CD4-positive, CD25-positive, alpha-beta regulatory T cell (primary cell): ENCODE measurements around the gene SMARCC2. TPM values are rescaled to one million over a fixed set of nuclear protein-coding genes. Genes with fewer than 3 reads are reported as not detected.

Experiments used
- ATAC-seq, 2 donors: fragments of 150-1000 bp; cut with Tn5 transposase; one replicate each; pipeline ENCODE4 v1.10.0; 2021; ENCODE audit warnings: low read depth in 2 of 2, moderate number of reproducible peaks in 2 of 2, moderate library complexity in 1 of 2
- DNase-seq, 3 donors: peaks; one replicate each; pipeline versions ENCODE4 v3.0.0 to v3.0.0-alpha.2; 2012 to 2022; ENCODE audit warnings: mixed read lengths in 1 of 3
- H3K27ac ChIP-seq: one replicate; pipeline ENCODE4 v1.7.0; 2013; ENCODE audit warnings: mild to moderate bottlenecking, low read length; ENCODE audit not compliant: insufficient read depth, poor library complexity, severe bottlenecking
- H3K27me3 ChIP-seq: one replicate; pipeline ENCODE4 v1.7.0; 2013; ENCODE audit warnings: low read length; ENCODE audit not compliant: control insufficient read depth, insufficient read depth
- H3K36me3 ChIP-seq: one replicate; pipeline ENCODE4 v1.7.0; 2013; ENCODE audit warnings: mild to moderate bottlenecking, low read length, moderate library complexity; ENCODE audit not compliant: control insufficient read depth, insufficient read depth
- H3K4me1 ChIP-seq: 2 replicates; pipeline ENCODE4 v1.7.0; 2013; ENCODE audit warnings: mild to moderate bottlenecking, low read length; ENCODE audit not compliant: insufficient read depth, control insufficient read depth, poor library complexity, severe bottlenecking
- H3K4me3 ChIP-seq: one replicate; pipeline ENCODE4 v1.7.0; 2013; ENCODE audit warnings: low read depth, mild to moderate bottlenecking, low read length, moderate library complexity
- H3K9me3 ChIP-seq, 2 experiments: 1 replicate in 1 of 2; 2 replicates in 1 of 2; pipeline ENCODE4 v1.7.0; 2013; ENCODE audit warnings: low read length in 2 of 2, mild to moderate bottlenecking in 1 of 2, moderate library complexity in 1 of 2; ENCODE audit not compliant: control insufficient read depth in 2 of 2
- H3K27ac Mint-ChIP-seq, 3 donors: one replicate each; pipeline ENCODE4 v1.8.0; 2020 to 2022; ENCODE audit warnings: mild to moderate bottlenecking in 3 of 3, mixed read lengths in 3 of 3, moderate library complexity in 2 of 3
- H3K27me3 Mint-ChIP-seq: one replicate; pipeline ENCODE4 v1.8.0; 2022; ENCODE audit warnings: mild to moderate bottlenecking, mixed read lengths
- H3K36me3 Mint-ChIP-seq: one replicate; pipeline ENCODE4 v1.8.0; 2020; ENCODE audit warnings: mixed read lengths
- H3K4me1 Mint-ChIP-seq, 4 donors: one replicate each; pipeline ENCODE4 v1.8.0; 2020 to 2022; ENCODE audit warnings: mixed read lengths in 4 of 4, mild to moderate bottlenecking in 1 of 4
- H3K4me3 Mint-ChIP-seq, 4 donors: one replicate each; pipeline ENCODE4 v1.8.0; 2020 to 2022; ENCODE audit warnings: mild to moderate bottlenecking in 4 of 4, mixed read lengths in 4 of 4, moderate library complexity in 3 of 4
- H3K9me3 Mint-ChIP-seq, 7 donors: one replicate each; pipeline ENCODE4 v1.8.0; 2020 to 2022; ENCODE audit warnings: mixed read lengths in 7 of 7, mild to moderate bottlenecking in 3 of 7, moderate library complexity in 2 of 7
- polyA plus RNA-seq, 4 donors: library from polyadenylated mRNA; unstranded; fragments of 300-500 nt; fragmentation: Illumina TruSeq; gene quantifications; one replicate each; pipeline ENCODE4 v1.2.3, GENCODE V29; 2021
- total RNA-seq: library from RNA; stranded (reverse); gene quantifications from one replicate; pipeline ENCODE4 v1.2.3, GENCODE V29; 2022

The SMARCC2 gene
- total and polyA plus RNA-seq, 5 donors from 2014 or later = 46.3 to 153 (median 57.1) TPM

DNA sequence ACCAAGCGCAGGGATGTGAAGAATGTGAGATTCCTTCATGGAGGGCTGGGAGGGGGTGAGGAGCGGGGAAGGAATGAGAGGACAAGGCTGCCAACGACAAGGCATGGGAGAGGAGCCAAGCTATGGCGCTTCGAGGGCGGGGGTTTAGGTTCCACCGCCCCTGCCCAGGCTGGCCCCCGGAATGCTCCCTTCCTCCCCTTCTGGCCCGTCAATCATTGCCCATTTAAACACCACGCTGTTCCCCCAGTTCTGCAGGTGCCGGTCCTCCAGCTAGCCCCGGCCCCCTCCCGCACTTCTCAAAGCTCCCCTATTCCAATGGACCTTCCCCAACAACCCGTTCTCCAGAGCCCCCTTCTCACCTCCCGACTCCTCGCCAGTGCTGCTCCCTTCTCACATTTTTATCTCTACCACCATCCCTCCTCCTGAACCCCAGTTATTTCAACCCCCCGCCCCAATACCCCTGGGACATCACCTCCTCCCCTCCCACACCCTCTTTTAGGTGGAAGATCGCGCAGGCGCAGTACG is 32.0 kb upstream of the SMARCC2 start:
- H3K4me1 ChIP-seq = peaks cover 44% of the 10 kb centered on the region
- peaks cover 6% of the 10 kb centered on the region for H3K36me3 ChIP-seq
- peaks cover 7% of the 10 kb centered on the region for H3K36me3 Mint-ChIP-seq
- H3K9me3 Mint-ChIP-seq = no peaks in the 10 kb centered on the region
- H3K27ac Mint-ChIP-seq = peak overlapping the region; percentile 99
- DNase-seq (no peak), ATAC-seq (peak; percentile 11 to 14)
- peak overlapping the region; percentile 85 for H3K4me3 ChIP-seq
- H3K27ac ChIP-seq = peak overlapping the region; percentile 97
- H3K27me3 Mint-ChIP-seq = peaks cover 4% of the 10 kb centered on the region
- peaks cover 17 to 64% (median 46%) of the 10 kb centered on the region in 4 donors for H3K4me1 Mint-ChIP-seq
- peak overlapping the region; percentile 91 to 99 (median 98) for H3K4me3 Mint-ChIP-seq
- no peaks in the 10 kb centered on the region for H3K27me3 ChIP-seq
- no peaks in the 10 kb centered on the region for H3K9me3 ChIP-seq

DNA sequence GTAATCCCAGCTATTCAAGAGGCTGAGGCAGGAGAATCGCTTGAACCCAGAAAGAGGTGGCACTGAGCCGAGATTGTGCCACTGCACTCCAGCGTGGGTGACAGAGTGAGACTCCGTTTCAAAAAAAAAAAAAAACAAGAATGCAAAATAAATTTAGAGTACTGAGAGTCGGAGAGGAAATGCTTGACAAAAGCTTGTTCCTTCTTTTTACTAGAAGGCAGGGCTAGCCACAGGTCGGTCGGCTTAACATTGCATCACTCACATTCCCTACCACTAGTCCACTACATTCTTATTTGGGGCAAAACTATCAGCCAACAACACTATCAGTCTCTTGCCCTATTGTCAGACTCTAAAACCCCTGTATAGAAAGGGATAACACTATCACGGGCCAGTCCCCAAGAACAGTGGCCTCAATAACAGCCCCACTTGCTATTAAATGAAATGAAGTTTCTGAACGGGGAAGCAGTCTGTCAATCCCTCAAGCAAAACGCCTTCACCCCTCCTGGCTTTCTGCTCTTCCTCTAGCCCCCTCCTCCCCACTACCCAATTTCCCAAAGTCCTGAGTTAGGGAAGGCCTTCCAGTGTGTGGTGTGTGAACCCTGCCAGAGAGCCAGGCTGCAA is 31.4 kb upstream of the SMARCC2 start:
- Mint-ChIP-seq H3K9me3 (no peaks in the 10 kb centered on the region), H3K4me3 (peak overlapping the region; percentile 91 to 99 (median 98)), H3K27ac (peak overlapping the region; percentile 99), H3K27me3 (peaks cover 4% of the 10 kb centered on the region), H3K4me1 (peaks cover 17 to 68% (median 45%) of the 10 kb centered on the region in 4 donors), H3K36me3 (peaks cover 5% of the 10 kb centered on the region)
- peaks cover 44% of the 10 kb centered on the region for H3K4me1 ChIP-seq
- H3K27ac ChIP-seq = peak overlapping the region; percentile 97
- DNase-seq (peak in 1 of 3 donors; percentile 26), ATAC-seq (no peak)
- peaks cover 8% of the 10 kb centered on the region for H3K36me3 ChIP-seq
- H3K27me3 ChIP-seq = no peaks in the 10 kb centered on the region
- no peaks in the 10 kb centered on the region for H3K9me3 ChIP-seq
- H3K4me3 ChIP-seq = peak overlapping the region; percentile 85

DNA sequence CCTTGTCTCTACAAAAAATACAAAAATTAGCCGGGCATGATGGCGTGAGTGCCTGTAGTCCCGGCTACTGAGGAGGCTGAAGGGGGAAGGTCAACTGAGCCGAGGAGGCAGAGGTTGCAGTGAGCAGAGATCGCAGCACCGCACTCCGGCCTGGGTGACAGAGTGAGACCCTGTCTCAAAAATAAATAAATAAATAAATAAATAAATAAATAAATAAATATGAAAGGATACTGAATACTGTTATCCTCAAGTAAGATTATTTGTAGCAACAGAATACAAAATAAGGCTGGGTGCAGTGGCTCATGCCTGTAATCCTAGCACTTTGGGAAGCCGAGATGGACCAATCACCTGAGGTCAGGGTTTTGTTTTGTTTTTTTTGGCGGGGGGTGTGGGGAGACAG is 30.6 kb upstream of the SMARCC2 start:
- Histone ChIP-seq H3K4me3 (no peak overlapping the region), H3K27ac (no peak overlapping the region), H3K4me1 (peaks cover 41% of the 10 kb centered on the region), H3K27me3 (no peaks in the 10 kb centered on the region), H3K9me3 (no peaks in the 10 kb centered on the region), H3K36me3 (peaks cover 12% of the 10 kb centered on the region)
- peaks cover 10% of the 10 kb centered on the region for H3K36me3 Mint-ChIP-seq
- H3K9me3 Mint-ChIP-seq = no peaks in the 10 kb centered on the region
- peaks cover 22 to 62% (median 39%) of the 10 kb centered on the region in 4 donors for H3K4me1 Mint-ChIP-seq
- ATAC-seq = no peak
- no peak for DNase-seq
- peak overlapping the region in 3 of 4 donors; percentile 25 to 59 (median 58) for H3K4me3 Mint-ChIP-seq
- peaks cover 4% of the 10 kb centered on the region for H3K27me3 Mint-ChIP-seq
- H3K27ac Mint-ChIP-seq = peak overlapping the region in 1 of 3 donors; percentile 46

DNA sequence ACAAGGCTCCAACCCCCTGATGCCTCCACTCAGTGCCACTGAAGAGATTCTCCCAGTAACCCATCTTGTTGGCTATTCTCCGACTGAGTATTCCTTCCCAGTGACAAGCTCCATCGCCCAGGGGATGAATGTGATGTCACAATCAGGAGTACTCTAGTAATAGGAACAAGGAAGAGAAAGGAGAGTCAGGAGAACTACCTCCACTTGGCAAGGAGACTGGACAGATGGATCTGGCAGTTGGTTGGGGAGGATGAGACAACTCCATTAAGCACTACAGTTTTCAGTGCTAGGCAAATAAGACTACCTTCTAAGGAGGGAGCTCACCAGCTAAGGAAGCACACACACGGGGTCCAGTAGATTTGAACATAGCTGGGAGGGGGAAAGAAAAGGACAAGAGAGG is 27.2 kb upstream of the SMARCC2 start:
- Mint-ChIP-seq H3K4me1 (peaks cover 10 to 34% (median 17%) of the 10 kb centered on the region in 4 donors), H3K4me3 (no peak overlapping the region), H3K9me3 (no peaks in the 10 kb centered on the region), H3K36me3 (peaks cover 23% of the 10 kb centered on the region), H3K27ac (peak overlapping the region in 2 of 3 donors; percentile 65 to 76), H3K27me3 (peaks cover under 1% of the 10 kb centered on the region)
- ATAC-seq (no peak), DNase-seq (no peak)
- no peak overlapping the region for H3K27ac ChIP-seq
- H3K4me1 ChIP-seq = peaks cover 15% of the 10 kb centered on the region
- peaks cover 42% of the 10 kb centered on the region for H3K36me3 ChIP-seq
- H3K27me3 ChIP-seq = no peaks in the 10 kb centered on the region
- no peak overlapping the region for H3K4me3 ChIP-seq
- H3K9me3 ChIP-seq = no peaks in the 10 kb centered on the region

DNA sequence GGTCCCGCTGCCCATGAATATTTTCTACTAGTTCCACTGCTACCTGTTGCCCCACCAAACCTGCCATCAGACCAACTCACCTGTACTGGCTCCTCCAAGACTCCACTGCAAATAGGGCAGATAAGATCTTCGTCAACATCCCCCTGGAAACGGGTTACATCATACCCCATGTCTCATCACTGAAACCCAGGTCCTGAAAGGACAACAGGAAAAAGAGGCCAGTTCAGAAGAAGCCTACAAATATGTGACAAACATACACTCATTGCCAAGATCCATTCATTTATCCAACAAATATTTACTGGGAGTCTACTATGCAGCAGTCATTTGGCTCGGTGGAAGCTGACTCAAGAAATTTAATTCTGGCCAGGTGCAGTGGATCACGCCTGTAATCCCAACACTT is 24.6 kb upstream of the SMARCC2 start:
- H3K4me1 ChIP-seq = no peaks in the 10 kb centered on the region
- Mint-ChIP-seq H3K4me3 (peak overlapping the region in 1 of 4 donors; percentile 48), H3K4me1 (peaks cover 5 to 20% (median 10%) of the 10 kb centered on the region in 4 donors), H3K9me3 (no peaks in the 10 kb centered on the region), H3K36me3 (peaks cover 38% of the 10 kb centered on the region), H3K27ac (peak overlapping the region in 1 of 3 donors; percentile 83), H3K27me3 (no peaks in the 10 kb centered on the region)
- H3K9me3 ChIP-seq = no peaks in the 10 kb centered on the region
- H3K4me3 ChIP-seq = no peak overlapping the region
- no peaks in the 10 kb centered on the region for H3K27me3 ChIP-seq
- no peak for DNase-seq
- no peak overlapping the region for H3K27ac ChIP-seq
- H3K36me3 ChIP-seq = peaks cover 52% of the 10 kb centered on the region
- no peak for ATAC-seq

DNA sequence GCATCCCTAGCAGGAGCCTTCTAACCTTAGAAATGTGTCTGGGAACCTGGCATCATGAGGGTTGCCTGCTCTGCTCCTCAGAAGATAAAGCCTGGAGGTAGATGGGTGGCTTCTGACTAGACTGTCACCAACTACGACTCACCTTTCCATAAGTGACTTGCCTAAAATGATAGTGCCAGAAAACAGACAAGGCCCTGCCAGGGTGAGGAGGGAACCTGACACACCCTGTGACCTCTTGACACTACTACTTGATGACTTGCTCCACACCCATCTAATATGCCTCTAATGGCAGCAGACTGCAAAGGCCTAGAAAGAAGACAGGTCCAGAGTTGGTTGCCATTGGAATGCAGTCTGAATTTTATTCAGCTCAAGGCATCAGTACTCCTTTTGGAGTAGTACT is 23.1 kb upstream of the SMARCC2 start:
- Histone ChIP-seq H3K27me3 (no peaks in the 10 kb centered on the region), H3K4me1 (no peaks in the 10 kb centered on the region), H3K36me3 (peaks cover 62% of the 10 kb centered on the region), H3K27ac (no peak overlapping the region), H3K9me3 (no peaks in the 10 kb centered on the region), H3K4me3 (no peak overlapping the region)
- Mint-ChIP-seq H3K4me1 (peaks cover 5 to 13% (median 9%) of the 10 kb centered on the region in 4 donors), H3K27me3 (no peaks in the 10 kb centered on the region), H3K27ac (no peak overlapping the region), H3K4me3 (no peak overlapping the region), H3K36me3 (peaks cover 45% of the 10 kb centered on the region), H3K9me3 (no peaks in the 10 kb centered on the region)
- ATAC-seq (no peak), DNase-seq (no peak)

DNA sequence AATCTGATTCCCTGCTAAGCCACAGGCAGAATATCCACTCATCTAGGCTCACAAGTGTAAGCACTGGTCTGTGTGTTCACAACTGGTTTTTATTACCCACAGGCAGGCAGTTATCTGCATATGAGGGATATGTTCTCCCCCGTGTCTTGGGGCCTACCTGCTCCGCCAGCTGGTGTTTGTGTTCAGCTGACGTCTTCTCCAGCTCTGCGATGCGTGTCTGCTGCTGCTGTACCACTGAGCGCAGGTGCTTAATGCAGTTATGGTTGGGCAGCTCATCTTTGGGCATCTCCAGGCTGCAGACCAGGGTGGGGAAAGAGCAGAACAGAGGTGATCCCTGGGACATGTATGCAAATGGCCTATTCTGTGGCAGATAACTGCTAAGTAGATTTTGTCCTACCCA is 18.7 kb upstream of the SMARCC2 start:
- H3K27me3 ChIP-seq = no peaks in the 10 kb centered on the region
- Mint-ChIP-seq H3K27ac (no peak overlapping the region), H3K9me3 (no peaks in the 10 kb centered on the region), H3K27me3 (no peaks in the 10 kb centered on the region), H3K4me1 (peaks cover 0 to 2% (median 0%) of the 10 kb centered on the region in 4 donors), H3K4me3 (no peak overlapping the region), H3K36me3 (peaks cover 39% of the 10 kb centered on the region)
- DNase-seq (no peak), ATAC-seq (no peak)
- no peak overlapping the region for H3K27ac ChIP-seq
- no peaks in the 10 kb centered on the region for H3K9me3 ChIP-seq
- no peak overlapping the region for H3K4me3 ChIP-seq
- peaks cover 50% of the 10 kb centered on the region for H3K36me3 ChIP-seq
- H3K4me1 ChIP-seq = no peaks in the 10 kb centered on the region
